ENCODE results near the gene PTGIS. TPM values are rescaled to one million over a fixed set of nuclear protein-coding genes. Genes with fewer than 3 reads are reported as not detected.

PTGIS gene
- total RNA-seq, 4 donors from 2014 or later = 75.3 to 169 (median 137) TPM

GRCh38 chr20:49496553-49497397, 71.2 kb downstream of the PTGIS start:
- no peaks in the 10 kb centered on the region for H3K4me1 ChIP-seq
- TF ChIP-seq POLR2A (IDR thresholded peaks at IDR 0.05) (no peak), CTCF (IDR thresholded peaks at IDR 0.05) (no peak), EP300 (IDR thresholded peaks at IDR 0.05) (no peak), POLR2AphosphoS5 (IDR thresholded peaks at IDR 0.05) (no peak)
- H3K9me3 ChIP-seq = no peaks in the 10 kb centered on the region
- H3K36me3 ChIP-seq = no peaks in the 10 kb centered on the region
- no peak overlapping the region for H3K4me3 ChIP-seq
- WGBS, 2 donors (ENCODE audit: low coverage in 1 of 2) = 70 to 91% methylated on average over 5 of the region's 5 CpGs
- no peak overlapping the region for H3K27ac ChIP-seq
- H3K27me3 ChIP-seq = no peaks in the 10 kb centered on the region
- ATAC-seq = no peak

- H3K9me3 ChIP-seq = no peaks in the 10 kb centered on the region
- TF ChIP-seq POLR2AphosphoS5 (IDR thresholded peaks at IDR 0.05) (no peak), POLR2A (IDR thresholded peaks at IDR 0.05) (no peak), CTCF (IDR thresholded peaks at IDR 0.05) (no peak), EP300 (IDR thresholded peaks at IDR 0.05) (no peak)
- ATAC-seq = no peak
- H3K4me3 ChIP-seq = no peak overlapping the region
- no peaks in the 10 kb centered on the region for H3K27me3 ChIP-seq
- 82 to 90% methylated on average over 4 of the region's 4 CpGs for WGBS, 2 donors (ENCODE audit: low coverage in 1 of 2)
- no peaks in the 10 kb centered on the region for H3K36me3 ChIP-seq
- no peaks in the 10 kb centered on the region for H3K4me1 ChIP-seq
- H3K27ac ChIP-seq = no peak overlapping the region
Observed at GRCh38 chr20:49496043-49496442, 71.9 kb downstream of the PTGIS start.

GRCh38 chr20:49490689-49491088, 77.2 kb downstream of the PTGIS start:
- Histone ChIP-seq H3K27ac (no peak overlapping the region), H3K9me3 (no peaks in the 10 kb centered on the region), H3K4me3 (no peak overlapping the region), H3K4me1 (no peaks in the 10 kb centered on the region), H3K36me3 (no peaks in the 10 kb centered on the region), H3K27me3 (peaks cover 5% of the 10 kb centered on the region)
- 67 to 86% methylated on average over 1 of the region's 1 CpG for WGBS, 2 donors (ENCODE audit: low coverage in 1 of 2)
- TF ChIP-seq EP300 (IDR thresholded peaks at IDR 0.05) = no peak
- TF ChIP-seq POLR2A (IDR thresholded peaks at IDR 0.05) = no peak
- no peak for TF ChIP-seq POLR2AphosphoS5 (IDR thresholded peaks at IDR 0.05)
- TF ChIP-seq CTCF (IDR thresholded peaks at IDR 0.05) = no peak
- ATAC-seq = no peak

- H3K4me1 ChIP-seq = peaks cover 0 to 4% (median 0%) of the 10 kb centered on the region in 3 donors
- no peak for TF ChIP-seq EP300 (IDR thresholded peaks at IDR 0.05)
- TF ChIP-seq POLR2A (IDR thresholded peaks at IDR 0.05) = no peak
- no peak for TF ChIP-seq POLR2AphosphoS5 (IDR thresholded peaks at IDR 0.05)
- no peak for TF ChIP-seq CTCF (IDR thresholded peaks at IDR 0.05)
- ATAC-seq = no peak
- no peak overlapping the region for H3K27ac ChIP-seq
- no peaks in the 10 kb centered on the region for H3K36me3 ChIP-seq
- peaks cover 5% of the 10 kb centered on the region for H3K27me3 ChIP-seq
- 85% methylated on average over 5 of the region's 5 CpGs; no CpG with 5 or more reads in 1 of the 2 donors for WGBS, 2 donors (ENCODE audit: low coverage in 1 of 2)
- H3K9me3 ChIP-seq = no peaks in the 10 kb centered on the region
- H3K4me3 ChIP-seq = no peak overlapping the region
Observed at GRCh38 chr20:49489688-49490087, 78.2 kb downstream of the PTGIS start.

GRCh38 chr20:49486064-49486463, 81.9 kb downstream of the PTGIS start:
- Histone ChIP-seq H3K27me3 (peaks cover 24% of the 10 kb centered on the region), H3K27ac (no peak overlapping the region), H3K4me1 (peaks cover 0 to 38% (median 5%) of the 10 kb centered on the region in 3 donors), H3K36me3 (peaks cover 0 to 9% of the 10 kb centered on the region in 2 donors), H3K9me3 (no peaks in the 10 kb centered on the region), H3K4me3 (no peak overlapping the region)
- TF ChIP-seq POLR2AphosphoS5 (IDR thresholded peaks at IDR 0.05) = no peak
- no peak for TF ChIP-seq EP300 (IDR thresholded peaks at IDR 0.05)
- no peak for TF ChIP-seq CTCF (IDR thresholded peaks at IDR 0.05)
- no peak for TF ChIP-seq POLR2A (IDR thresholded peaks at IDR 0.05)
- ATAC-seq = no peak

Measured in gastroesophageal sphincter (tissue), 4 donors.